ENCODE data around the gene PALD1.

GRCh38 chr10:70540789-70541360, 62.3 kb downstream of the PALD1 start:
- TF ChIP-seq CTCF (IDR thresholded peaks at IDR 0.05) (peak in 1 of 6 experiments; percentile 2), POLR2AphosphoS5 (IDR thresholded peaks at IDR 0.05) (no peak)

All from upper lobe of left lung (tissue), 4 donors.